ENCODE measurements around the gene TRIM32. TPM values are rescaled to one million over a fixed set of nuclear protein-coding genes. Genes with fewer than 3 reads are reported as not detected.

TRIM32 gene
- total RNA-seq, 1 donor from 2014 or later, result 21.4 TPM

DNA sequence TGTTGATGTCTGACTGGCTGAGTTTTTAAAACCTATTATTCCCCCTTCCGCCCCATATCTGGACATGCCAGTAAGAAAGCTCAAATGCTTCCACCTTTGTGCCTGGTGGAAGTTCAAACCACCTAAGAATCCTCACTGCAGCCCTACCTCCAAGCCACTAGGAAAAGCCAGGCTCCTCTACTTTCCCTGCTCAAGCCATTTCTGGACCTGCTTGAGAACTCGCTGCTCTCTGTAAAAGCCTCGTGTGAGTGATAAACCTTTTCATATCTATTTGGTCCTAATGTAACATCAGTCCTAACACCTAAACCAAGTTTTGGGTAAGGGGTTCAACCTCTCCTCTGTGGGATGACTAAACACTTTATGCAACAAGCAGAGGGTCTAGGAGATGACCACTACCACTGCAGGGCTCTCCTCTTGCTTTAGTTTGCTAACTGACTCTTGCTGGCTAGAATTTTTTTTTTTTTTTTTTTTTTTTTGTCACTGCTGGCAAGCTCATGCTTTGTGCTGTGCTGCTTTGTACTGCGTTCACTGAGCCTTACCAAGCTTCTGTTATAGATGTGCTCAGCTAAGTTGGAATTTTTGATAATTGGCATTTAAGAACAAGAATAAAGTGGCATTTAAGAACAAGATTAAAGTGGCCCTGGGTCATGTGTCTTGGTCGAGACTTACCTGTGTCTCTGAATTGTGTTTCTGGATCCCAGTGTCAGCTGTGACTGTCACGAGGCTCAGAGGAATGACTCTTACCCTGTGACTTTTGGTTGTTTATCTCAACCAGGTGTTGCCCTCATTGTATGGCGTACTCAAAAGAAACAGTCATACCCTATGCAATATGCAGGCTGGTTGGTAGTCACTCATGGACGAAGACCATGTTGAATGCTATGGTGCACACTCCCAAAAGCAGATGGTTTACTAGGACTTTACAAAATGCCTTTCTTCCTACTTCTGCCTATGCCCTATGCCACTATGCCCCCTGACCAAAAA, 19.5 kb downstream of the TRIM32 start:
- no peaks in the 10 kb centered on the region for H3K4me1 Mint-ChIP-seq
- no peaks in the 10 kb centered on the region for H3K27me3 Mint-ChIP-seq (ENCODE audit: low read depth)
- peaks cover 5% of the 10 kb centered on the region for H3K9me3 Mint-ChIP-seq
- TF ChIP-seq, protein P1, sequence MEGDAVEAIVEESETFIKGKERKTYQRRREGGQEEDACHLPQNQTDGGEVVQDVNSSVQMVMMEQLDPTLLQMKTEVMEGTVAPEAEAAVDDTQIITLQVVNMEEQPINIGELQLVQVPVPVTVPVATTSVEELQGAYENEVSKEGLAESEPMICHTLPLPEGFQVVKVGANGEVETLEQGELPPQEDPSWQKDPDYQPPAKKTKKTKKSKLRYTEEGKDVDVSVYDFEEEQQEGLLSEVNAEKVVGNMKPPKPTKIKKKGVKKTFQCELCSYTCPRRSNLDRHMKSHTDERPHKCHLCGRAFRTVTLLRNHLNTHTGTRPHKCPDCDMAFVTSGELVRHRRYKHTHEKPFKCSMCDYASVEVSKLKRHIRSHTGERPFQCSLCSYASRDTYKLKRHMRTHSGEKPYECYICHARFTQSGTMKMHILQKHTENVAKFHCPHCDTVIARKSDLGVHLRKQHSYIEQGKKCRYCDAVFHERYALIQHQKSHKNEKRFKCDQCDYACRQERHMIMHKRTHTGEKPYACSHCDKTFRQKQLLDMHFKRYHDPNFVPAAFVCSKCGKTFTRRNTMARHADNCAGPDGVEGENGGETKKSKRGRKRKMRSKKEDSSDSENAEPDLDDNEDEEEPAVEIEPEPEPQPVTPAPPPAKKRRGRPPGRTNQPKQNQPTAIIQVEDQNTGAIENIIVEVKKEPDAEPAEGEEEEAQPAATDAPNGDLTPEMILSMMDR (conservative IDR thresholded peaks at IDR 0.05), result no peak
- no peak overlapping the region for H3K4me3 Mint-ChIP-seq
- peaks cover 9% of the 10 kb centered on the region for H3K36me3 Mint-ChIP-seq (ENCODE audit: low read depth)
- H3K27ac Mint-ChIP-seq (ENCODE audit: unreplicated experiment), result no peak overlapping the region
- no peak for DNase-seq (ENCODE audit: low read depth, low spot score)

DNA sequence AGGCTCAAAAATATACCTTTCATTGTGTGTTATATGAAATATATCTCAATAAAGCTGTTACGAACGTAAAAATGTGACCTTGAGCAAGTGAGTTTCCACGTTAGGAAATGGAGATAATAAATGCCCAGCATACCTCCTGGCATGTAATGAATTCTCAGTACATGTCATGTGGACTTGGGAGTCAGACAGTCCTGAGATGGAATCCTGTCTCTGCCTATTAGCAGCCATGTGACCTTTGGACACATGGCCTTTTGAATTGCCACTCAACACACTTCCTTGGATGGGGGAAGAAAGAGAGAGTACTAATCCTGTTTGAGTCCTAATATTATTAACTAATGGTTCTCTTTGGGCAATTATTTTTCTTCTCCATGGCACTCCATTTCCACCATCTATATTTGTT, 25.7 kb downstream of the TRIM32 start:
- Mint-ChIP-seq H3K36me3 (ENCODE audit: low read depth) (no peaks in the 10 kb centered on the region), H3K9me3 (no peaks in the 10 kb centered on the region), H3K4me3 (no peak overlapping the region), H3K27me3 (ENCODE audit: low read depth) (no peaks in the 10 kb centered on the region), H3K27ac (ENCODE audit: unreplicated experiment) (no peak overlapping the region), H3K4me1 (peaks cover 4% of the 10 kb centered on the region)
- DNase-seq (ENCODE audit: low read depth, low spot score), result no peak
- TF ChIP-seq, protein P1 (conservative IDR thresholded peaks at IDR 0.05), result no peak

DNA sequence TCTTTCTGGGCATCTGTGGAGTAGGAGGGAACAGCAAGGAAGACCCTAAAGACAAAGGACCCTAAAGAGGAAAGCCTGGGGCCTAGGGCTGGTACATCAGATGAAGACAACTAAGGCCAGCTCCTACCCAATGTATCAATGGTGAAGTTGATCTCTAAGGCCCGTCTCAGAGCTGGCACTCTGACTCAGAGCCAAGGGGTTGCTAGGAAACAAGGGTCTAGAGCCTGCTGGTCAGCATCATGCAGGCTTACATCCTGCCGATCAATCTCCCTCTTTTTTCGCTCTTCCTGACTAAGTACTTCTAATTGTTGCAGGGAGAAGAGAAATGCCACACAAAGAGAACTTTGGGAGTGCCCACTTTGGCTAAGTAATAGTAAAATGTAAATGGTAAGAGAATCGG, 26.2 kb downstream of the TRIM32 start:
- Mint-ChIP-seq H3K27me3 (ENCODE audit: low read depth) (no peaks in the 10 kb centered on the region), H3K9me3 (no peaks in the 10 kb centered on the region), H3K4me1 (peaks cover 4% of the 10 kb centered on the region), H3K36me3 (ENCODE audit: low read depth) (peaks cover 2% of the 10 kb centered on the region), H3K4me3 (no peak overlapping the region), H3K27ac (ENCODE audit: unreplicated experiment) (no peak overlapping the region)
- DNase-seq (ENCODE audit: low read depth, low spot score), result no peak
- TF ChIP-seq, protein P1 (conservative IDR thresholded peaks at IDR 0.05), result no peak

DNA sequence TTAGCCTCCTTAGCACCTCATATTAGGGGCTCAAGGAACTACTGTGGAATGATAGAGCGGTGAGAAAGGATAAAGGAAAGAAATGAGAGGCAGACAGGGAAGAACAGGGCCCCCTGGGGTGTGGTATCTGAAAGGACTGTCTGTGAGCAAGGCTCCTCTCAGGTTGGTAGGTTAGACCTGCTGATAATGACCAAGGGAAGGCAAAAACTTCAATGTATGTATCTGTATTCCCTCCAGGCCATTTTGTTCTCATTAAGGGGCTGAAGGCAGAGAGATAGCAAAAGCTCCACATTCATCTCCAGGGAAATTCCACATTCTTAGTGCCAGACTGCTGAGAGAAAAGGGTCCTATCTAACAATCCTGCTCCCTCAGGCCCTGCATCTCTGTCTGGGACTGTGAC, 28.6 kb downstream of the TRIM32 start:
- DNase-seq (ENCODE audit: low read depth, low spot score), result no peak
- no peaks in the 10 kb centered on the region for H3K9me3 Mint-ChIP-seq
- TF ChIP-seq, protein P1 (conservative IDR thresholded peaks at IDR 0.05), result no peak
- H3K4me3 Mint-ChIP-seq, result no peak overlapping the region
- peaks cover 19% of the 10 kb centered on the region for H3K4me1 Mint-ChIP-seq
- H3K36me3 Mint-ChIP-seq (ENCODE audit: low read depth), result peaks cover 2% of the 10 kb centered on the region
- H3K27ac Mint-ChIP-seq (ENCODE audit: unreplicated experiment), result no peak overlapping the region
- H3K27me3 Mint-ChIP-seq (ENCODE audit: low read depth), result no peaks in the 10 kb centered on the region

DNA sequence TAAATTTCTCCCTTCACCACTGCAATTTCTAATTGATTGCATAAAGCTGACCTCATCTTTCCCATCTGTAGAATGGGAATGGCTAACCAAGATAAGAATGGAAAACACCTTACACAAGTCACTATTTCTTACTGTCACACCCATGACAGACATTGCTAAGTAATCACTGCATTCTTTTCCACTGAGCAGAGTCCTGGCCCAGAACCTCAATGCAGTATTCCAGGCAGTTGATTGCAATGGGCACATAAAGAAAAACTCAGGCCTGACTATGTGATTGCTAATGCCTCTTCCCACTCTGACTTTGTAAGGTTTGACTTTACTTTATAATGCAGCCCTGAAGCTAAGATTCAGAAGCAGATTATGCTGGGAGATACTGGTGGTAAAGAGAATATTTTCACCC, 29.3 kb downstream of the TRIM32 start:
- TF ChIP-seq, protein P1 (conservative IDR thresholded peaks at IDR 0.05), result no peak
- no peaks in the 10 kb centered on the region for H3K9me3 Mint-ChIP-seq
- H3K27ac Mint-ChIP-seq (ENCODE audit: unreplicated experiment), result no peak overlapping the region
- H3K36me3 Mint-ChIP-seq (ENCODE audit: low read depth), result peaks cover 2% of the 10 kb centered on the region
- H3K27me3 Mint-ChIP-seq (ENCODE audit: low read depth), result no peaks in the 10 kb centered on the region
- H3K4me1 Mint-ChIP-seq, result peaks cover 19% of the 10 kb centered on the region
- DNase-seq (ENCODE audit: low read depth, low spot score), result no peak
- H3K4me3 Mint-ChIP-seq, result no peak overlapping the region
